ENCODE data around the gene TMTC2. TPM values are rescaled to one million over a fixed set of nuclear protein-coding genes. Genes with fewer than 3 reads are reported as not detected.
A peak's percentile ranks its signal among the peaks of the same experiment; 100 is the strongest.

Gene TMTC2
- total RNA-seq, 1 donor from 2014 or later: 25.5 TPM

- no peak overlapping the region for H3K27ac Mint-ChIP-seq
- Histone ChIP-seq H3K4me3 (no peak overlapping the region), H3K4me2 (no peak overlapping the region), H3K79me2 (ENCODE audit: low read depth) (no peaks in the 10 kb centered on the region), H2AFZ (replicated peaks) (no peak overlapping the region), H4K20me1 (ENCODE audit: low read depth) (no peaks in the 10 kb centered on the region), H3K36me3 (no peaks in the 10 kb centered on the region), H3K4me1 (peaks cover 9% of the 10 kb centered on the region), H3K27me3 (no peaks in the 10 kb centered on the region), H3K27ac (no peak overlapping the region), H3F3A (ENCODE audit: low read depth) (no peaks in the 10 kb centered on the region), H3K9ac (no peak overlapping the region), H3K9me3 (ENCODE audit: low read depth) (no peaks in the 10 kb centered on the region)
- H3K36me3 Mint-ChIP-seq: peaks cover 5% of the 10 kb centered on the region
- no peaks in the 10 kb centered on the region for H3K27me3 Mint-ChIP-seq (ENCODE audit: insufficient read depth, low read depth)
- peaks cover 15% of the 10 kb centered on the region for H3K4me1 Mint-ChIP-seq
- DNase-seq (ENCODE audit: low spot score): no peak
- H3K9me3 Mint-ChIP-seq: peaks cover 3% of the 10 kb centered on the region
- TF ChIP-seq EZH2phosphoT487 (IDR thresholded peaks at IDR 0.05): no peak
- TF ChIP-seq EZH2 (IDR thresholded peaks at IDR 0.05): no peak
- no peak for TF ChIP-seq CTCF (IDR thresholded peaks at IDR 0.05)
- H3K4me3 Mint-ChIP-seq: no peak overlapping the region
These were observed 275.1 kb downstream of the TMTC2 start for GRCh38 chr12:82961835-82962234.

GRCh38 chr12:82963956-82964355, 277.2 kb downstream of the TMTC2 start:
- Mint-ChIP-seq H3K4me1 (peaks cover 15% of the 10 kb centered on the region), H3K36me3 (peaks cover 1% of the 10 kb centered on the region), H3K27ac (peak overlapping the region; percentile 10), H3K9me3 (peaks cover 3% of the 10 kb centered on the region), H3K27me3 (ENCODE audit: insufficient read depth, low read depth) (no peaks in the 10 kb centered on the region), H3K4me3 (no peak overlapping the region)
- Histone ChIP-seq H3K4me3 (no peak overlapping the region), H3K9ac (no peak overlapping the region), H3K4me2 (no peak overlapping the region), H3K27ac (no peak overlapping the region), H3K79me2 (ENCODE audit: low read depth) (no peaks in the 10 kb centered on the region), H2AFZ (replicated peaks) (no peak overlapping the region), H3K4me1 (peaks cover 9% of the 10 kb centered on the region), H4K20me1 (ENCODE audit: low read depth) (no peaks in the 10 kb centered on the region), H3K9me3 (ENCODE audit: low read depth) (no peaks in the 10 kb centered on the region), H3F3A (ENCODE audit: low read depth) (peaks cover 3% of the 10 kb centered on the region), H3K27me3 (no peaks in the 10 kb centered on the region), H3K36me3 (peaks cover 3% of the 10 kb centered on the region)
- no peak for TF ChIP-seq EZH2phosphoT487 (IDR thresholded peaks at IDR 0.05)
- no peak for TF ChIP-seq CTCF (IDR thresholded peaks at IDR 0.05)
- no peak for TF ChIP-seq EZH2 (IDR thresholded peaks at IDR 0.05)
- peak; percentile 44 for DNase-seq (ENCODE audit: low spot score)

DNA sequence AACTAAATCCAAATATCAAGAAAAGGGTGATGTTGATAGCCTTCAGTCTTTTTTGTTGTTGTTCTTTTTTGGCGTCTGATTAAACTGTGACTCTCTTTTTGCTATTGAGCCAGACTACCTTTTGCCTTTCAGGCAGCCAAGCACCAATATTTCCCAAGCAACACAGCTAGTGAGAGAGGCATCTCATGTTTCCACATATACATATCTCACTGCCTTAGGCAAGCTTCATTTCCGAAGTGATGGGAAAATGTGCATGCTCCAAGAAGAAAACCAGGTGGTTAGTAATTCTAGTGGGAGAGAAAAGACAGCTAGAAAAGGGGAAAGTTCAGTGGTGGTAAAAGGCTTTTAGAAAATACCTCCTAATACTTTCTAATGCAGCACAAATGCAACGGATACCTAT, 277.7 kb downstream of the TMTC2 start:
- Histone ChIP-seq H3K9ac (no peak overlapping the region), H3K27ac (no peak overlapping the region), H3K36me3 (peaks cover 3% of the 10 kb centered on the region), H4K20me1 (ENCODE audit: low read depth) (no peaks in the 10 kb centered on the region), H3K4me1 (peaks cover 9% of the 10 kb centered on the region), H3K4me3 (no peak overlapping the region), H2AFZ (replicated peaks) (no peak overlapping the region), H3K9me3 (ENCODE audit: low read depth) (no peaks in the 10 kb centered on the region), H3K4me2 (no peak overlapping the region), H3K27me3 (no peaks in the 10 kb centered on the region), H3F3A (ENCODE audit: low read depth) (peaks cover 3% of the 10 kb centered on the region), H3K79me2 (ENCODE audit: low read depth) (no peaks in the 10 kb centered on the region)
- peaks cover 3% of the 10 kb centered on the region for H3K9me3 Mint-ChIP-seq
- DNase-seq (ENCODE audit: low spot score): no peak
- H3K27me3 Mint-ChIP-seq (ENCODE audit: insufficient read depth, low read depth): no peaks in the 10 kb centered on the region
- no peak for TF ChIP-seq CTCF (IDR thresholded peaks at IDR 0.05)
- no peak for TF ChIP-seq EZH2phosphoT487 (IDR thresholded peaks at IDR 0.05)
- no peak for TF ChIP-seq EZH2 (IDR thresholded peaks at IDR 0.05)
- H3K4me3 Mint-ChIP-seq: no peak overlapping the region
- H3K27ac Mint-ChIP-seq: no peak overlapping the region
- peaks cover 1% of the 10 kb centered on the region for H3K36me3 Mint-ChIP-seq
- H3K4me1 Mint-ChIP-seq: peaks cover 17% of the 10 kb centered on the region
